ENCODE results near the gene ZNF571.

ZNF571 gene

GRCh38 chr19:37594304-37594981, at the start of gene ZNF571, which contains the start of gene ZNF540:
TSS of gene ZNF571 (minus strand) at chr19:37594792. CDS start at chr19:37586676, 8,116 bp downstream.
TSS of gene ZNF540 (plus strand) at chr19:37594876. CDS start at chr19:37598448, 3,572 bp downstream.
- DNase-seq = peak; percentile 94

GRCh38 chr19:37635076-37636056, 40.8 kb upstream of the ZNF571 start:
- DNase-seq = no peak

- peak; percentile 59 for DNase-seq
These were observed 390 bp upstream of the ZNF571 start for GRCh38 chr19:37594982-37595382.

- DNase-seq = no peak
These were observed 642 bp downstream of the ZNF571 start for GRCh38 chr19:37593996-37594303.

GRCh38 chr19:37583340-37583739, 11.3 kb downstream of the ZNF571 start:
- no peak for DNase-seq

GRCh38 chr19:37572203-37572602, 22.4 kb downstream of the ZNF571 start:
- DNase-seq = no peak

GRCh38 chr19:37565370-37565669, 29.3 kb downstream of the ZNF571 start:
- DNase-seq = no peak

- DNase-seq = no peak
These were observed 29.8 kb downstream of the ZNF571 start for GRCh38 chr19:37564624-37565369.

- DNase-seq = no peak
These were observed 31.1 kb downstream of the ZNF571 start for GRCh38 chr19:37563518-37563917.

- DNase-seq = peak; percentile 72
These were observed 43.2 kb downstream of the ZNF571 start for GRCh38 chr19:37551129-37551993.

- no peak for DNase-seq
These were observed 57.1 kb downstream of the ZNF571 start for GRCh38 chr19:37537391-37537947.

- DNase-seq = peak; percentile 1
These were observed 74.7 kb downstream of the ZNF571 start for GRCh38 chr19:37519890-37520289.

Measured in stimulated activated CD4-positive, alpha-beta T cell treated with anti-CD3 and anti-CD28 coated beads, Interleukin-1b, Interleukin-23, amount 100 ng/mL, for 48 hours (primary cell).